ENCODE results near the gene DBH. TPM values are rescaled to one million over a fixed set of nuclear protein-coding genes. Genes with fewer than 3 reads are reported as not detected.

Gene DBH
- total RNA-seq, 1 donor from 2014 or later = not detected

DNA sequence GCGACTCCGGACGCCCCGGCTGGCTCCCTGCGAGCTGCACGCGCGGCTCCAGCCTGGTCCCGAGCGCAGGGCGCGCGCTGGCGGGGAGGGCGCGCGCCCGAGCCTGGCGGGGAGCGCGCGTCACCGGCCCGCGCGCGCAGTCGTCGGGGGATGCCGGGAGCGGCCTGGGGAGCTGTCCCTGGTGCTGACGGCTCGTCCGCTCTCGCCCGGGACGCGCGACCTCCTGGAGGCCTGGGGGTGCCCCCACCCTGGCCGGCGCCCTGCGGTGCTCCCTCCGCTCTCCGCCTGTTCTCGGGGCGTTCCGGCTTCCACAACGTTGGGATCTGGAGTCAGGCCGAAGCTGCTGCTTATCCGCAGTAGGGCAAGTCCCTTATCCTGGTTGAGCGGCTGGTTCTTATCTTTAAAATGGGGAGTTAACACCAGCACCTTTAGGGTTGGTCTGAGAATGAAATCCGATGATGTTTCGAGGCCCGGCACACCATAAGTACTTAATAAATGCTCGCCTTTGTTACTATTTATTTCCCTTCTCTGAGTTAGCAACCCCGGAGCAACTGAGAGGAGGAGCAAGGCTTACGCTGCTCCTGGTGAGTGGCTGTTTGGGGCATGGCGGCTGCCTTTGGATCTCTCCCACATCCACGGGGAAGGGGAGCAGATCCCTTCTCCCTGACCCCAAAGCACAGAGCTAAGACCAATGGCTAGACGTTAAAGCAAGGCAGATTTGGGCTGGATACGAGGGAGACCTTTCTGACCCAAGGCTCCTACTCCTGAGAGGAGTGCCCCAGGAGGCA lies 26.7 kb upstream of the DBH start, which contains the start of gene FAM163B:
Gene FAM163B (minus strand): TSS at position 79 of the 788 bp plus-strand sequence. CDS start 29,166 bp downstream, outside the sequence.
- Histone ChIP-seq H3K27ac (ENCODE audit: low read depth, low read length) (no peak within 1 kb of the TSS), H3K4me1 (ENCODE audit: control insufficient read depth in 3 of 3, insufficient read depth in 3 of 3, low read length in 3 of 3) (no peaks in the 10 kb centered on the region), H3K9me3 (ENCODE audit: control insufficient read depth in 3 of 3, low read length in 3 of 3) (no peaks in the 10 kb centered on the region), H3K4me3 (ENCODE audit: low read length in 3 of 3) (no peak within 1 kb of the TSS), H3K27me3 (ENCODE audit: control insufficient read depth in 3 of 3, insufficient read depth in 3 of 3, low read length in 3 of 3) (peaks cover 79 to 93% (median 83%) of the 10 kb centered on the region in 3 donors), H3K36me3 (ENCODE audit: control insufficient read depth in 3 of 3, insufficient read depth in 3 of 3, low read length in 3 of 3) (no peaks in the 10 kb centered on the region), H3K9ac (ENCODE audit: low read depth in 1 of 3, low read length in 3 of 3) (no peak within 1 kb of the TSS)

DNA sequence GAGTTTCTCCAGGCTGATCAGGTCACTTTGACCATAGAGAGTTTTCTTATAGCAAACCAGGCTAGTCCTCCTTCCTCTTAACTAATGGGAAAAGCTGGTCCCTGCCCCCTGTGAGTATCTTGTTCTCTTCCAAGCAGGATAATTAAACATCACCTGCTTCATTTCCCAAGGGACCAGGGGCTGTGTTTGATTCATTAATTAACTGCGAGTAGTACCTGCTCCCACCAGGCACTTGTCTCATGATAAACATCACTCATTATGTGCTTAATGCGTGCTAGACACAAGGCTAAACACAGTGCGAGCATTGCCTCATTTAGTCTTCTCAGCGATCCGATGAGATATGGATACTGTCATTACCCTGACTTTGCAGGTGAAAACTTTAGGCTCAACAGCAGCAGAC lies 25.3 kb upstream of the DBH start:
- no peak overlapping the region for H3K9ac ChIP-seq (ENCODE audit: low read depth in 1 of 3, low read length in 3 of 3)
- H3K27me3 ChIP-seq (ENCODE audit: control insufficient read depth in 3 of 3, insufficient read depth in 3 of 3, low read length in 3 of 3) = peaks cover 79 to 93% (median 83%) of the 10 kb centered on the region in 3 donors
- H3K36me3 ChIP-seq (ENCODE audit: control insufficient read depth in 3 of 3, insufficient read depth in 3 of 3, low read length in 3 of 3) = no peaks in the 10 kb centered on the region
- H3K4me1 ChIP-seq (ENCODE audit: control insufficient read depth in 3 of 3, insufficient read depth in 3 of 3, low read length in 3 of 3) = no peaks in the 10 kb centered on the region
- no peaks in the 10 kb centered on the region for H3K9me3 ChIP-seq (ENCODE audit: control insufficient read depth in 3 of 3, low read length in 3 of 3)
- H3K4me3 ChIP-seq (ENCODE audit: low read length in 3 of 3) = no peak overlapping the region
- no peak overlapping the region for H3K27ac ChIP-seq (ENCODE audit: low read depth, low read length)

DNA sequence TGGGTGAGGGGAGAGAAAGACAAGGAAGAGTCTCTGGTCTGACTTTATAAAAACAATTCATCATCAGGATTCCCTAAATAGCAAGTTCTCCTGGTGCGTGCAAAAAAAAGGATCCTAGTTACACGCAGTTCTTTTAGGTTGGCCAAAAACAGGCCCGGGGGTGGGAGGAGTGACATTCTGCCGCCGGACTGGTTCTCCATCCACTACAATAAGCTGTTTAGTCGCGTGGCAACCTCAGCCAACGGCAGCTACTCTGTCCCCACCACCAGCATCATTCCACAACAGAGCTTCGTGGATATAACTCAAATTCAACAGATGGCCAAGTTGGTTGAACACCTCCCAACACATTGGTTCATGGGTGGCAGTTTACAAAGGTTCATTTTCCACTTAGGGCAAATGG lies 24.1 kb upstream of the DBH start:
- no peaks in the 10 kb centered on the region for H3K4me1 ChIP-seq (ENCODE audit: control insufficient read depth in 3 of 3, insufficient read depth in 3 of 3, low read length in 3 of 3)
- H3K4me3 ChIP-seq (ENCODE audit: low read length in 3 of 3) = no peak overlapping the region
- no peaks in the 10 kb centered on the region for H3K36me3 ChIP-seq (ENCODE audit: control insufficient read depth in 3 of 3, insufficient read depth in 3 of 3, low read length in 3 of 3)
- no peak overlapping the region for H3K27ac ChIP-seq (ENCODE audit: low read depth, low read length)
- peaks cover 77 to 92% (median 84%) of the 10 kb centered on the region in 3 donors for H3K27me3 ChIP-seq (ENCODE audit: control insufficient read depth in 3 of 3, insufficient read depth in 3 of 3, low read length in 3 of 3)
- no peak overlapping the region for H3K9ac ChIP-seq (ENCODE audit: low read depth in 1 of 3, low read length in 3 of 3)
- no peaks in the 10 kb centered on the region for H3K9me3 ChIP-seq (ENCODE audit: control insufficient read depth in 3 of 3, low read length in 3 of 3)

DNA sequence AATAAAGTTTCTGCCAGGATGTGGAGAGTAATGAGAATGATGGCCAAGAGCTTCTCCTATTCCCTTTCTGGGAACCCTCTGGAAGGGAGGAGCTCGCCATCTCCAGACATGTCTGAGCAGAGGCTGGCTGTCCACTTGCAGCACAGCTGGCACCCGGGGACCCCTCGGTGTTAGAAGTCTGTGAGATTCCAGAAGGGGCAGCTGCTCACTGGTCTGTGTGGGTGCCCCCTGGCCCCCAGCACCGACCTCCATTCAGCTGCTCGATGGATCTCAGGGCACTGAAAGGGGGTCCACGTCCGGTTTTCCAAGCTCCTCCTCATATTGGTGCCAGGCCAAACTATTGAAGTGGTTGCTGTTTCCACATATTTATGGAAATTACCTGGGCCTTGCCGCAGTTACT lies 23.3 kb upstream of the DBH start:
- peaks cover 77 to 92% (median 84%) of the 10 kb centered on the region in 3 donors for H3K27me3 ChIP-seq (ENCODE audit: control insufficient read depth in 3 of 3, insufficient read depth in 3 of 3, low read length in 3 of 3)
- no peak overlapping the region for H3K9ac ChIP-seq (ENCODE audit: low read depth in 1 of 3, low read length in 3 of 3)
- no peak overlapping the region for H3K4me3 ChIP-seq (ENCODE audit: low read length in 3 of 3)
- no peaks in the 10 kb centered on the region for H3K9me3 ChIP-seq (ENCODE audit: control insufficient read depth in 3 of 3, low read length in 3 of 3)
- H3K36me3 ChIP-seq (ENCODE audit: control insufficient read depth in 3 of 3, insufficient read depth in 3 of 3, low read length in 3 of 3) = no peaks in the 10 kb centered on the region
- no peak overlapping the region for H3K27ac ChIP-seq (ENCODE audit: low read depth, low read length)
- H3K4me1 ChIP-seq (ENCODE audit: control insufficient read depth in 3 of 3, insufficient read depth in 3 of 3, low read length in 3 of 3) = no peaks in the 10 kb centered on the region

DNA sequence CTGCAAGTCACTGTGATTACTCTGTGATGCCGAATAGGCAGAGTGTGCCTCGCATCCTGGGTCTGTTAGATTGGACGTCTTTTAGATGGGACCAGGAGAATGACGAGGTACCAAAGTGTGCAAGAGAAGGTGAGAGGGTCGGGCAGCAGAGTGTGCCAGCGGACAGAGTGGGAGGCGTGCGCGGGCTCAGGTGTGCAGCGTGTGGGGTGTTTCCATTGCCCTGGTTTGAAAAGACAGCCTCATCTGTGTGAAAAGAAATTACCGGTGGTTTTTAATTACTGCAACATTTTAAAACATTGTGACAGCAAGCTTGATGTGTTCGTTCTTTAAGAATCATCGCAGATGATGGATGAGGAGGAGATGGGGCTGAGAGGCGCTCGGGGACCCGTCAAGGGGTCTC lies 22.7 kb upstream of the DBH start:
- Histone ChIP-seq H3K27me3 (ENCODE audit: control insufficient read depth in 3 of 3, insufficient read depth in 3 of 3, low read length in 3 of 3) (peaks cover 71 to 92% (median 81%) of the 10 kb centered on the region in 3 donors), H3K9ac (ENCODE audit: low read depth in 1 of 3, low read length in 3 of 3) (no peak overlapping the region), H3K36me3 (ENCODE audit: control insufficient read depth in 3 of 3, insufficient read depth in 3 of 3, low read length in 3 of 3) (no peaks in the 10 kb centered on the region), H3K27ac (ENCODE audit: low read depth, low read length) (no peak overlapping the region), H3K9me3 (ENCODE audit: control insufficient read depth in 3 of 3, low read length in 3 of 3) (no peaks in the 10 kb centered on the region), H3K4me1 (ENCODE audit: control insufficient read depth in 3 of 3, insufficient read depth in 3 of 3, low read length in 3 of 3) (no peaks in the 10 kb centered on the region), H3K4me3 (ENCODE audit: low read length in 3 of 3) (no peak overlapping the region)

DNA sequence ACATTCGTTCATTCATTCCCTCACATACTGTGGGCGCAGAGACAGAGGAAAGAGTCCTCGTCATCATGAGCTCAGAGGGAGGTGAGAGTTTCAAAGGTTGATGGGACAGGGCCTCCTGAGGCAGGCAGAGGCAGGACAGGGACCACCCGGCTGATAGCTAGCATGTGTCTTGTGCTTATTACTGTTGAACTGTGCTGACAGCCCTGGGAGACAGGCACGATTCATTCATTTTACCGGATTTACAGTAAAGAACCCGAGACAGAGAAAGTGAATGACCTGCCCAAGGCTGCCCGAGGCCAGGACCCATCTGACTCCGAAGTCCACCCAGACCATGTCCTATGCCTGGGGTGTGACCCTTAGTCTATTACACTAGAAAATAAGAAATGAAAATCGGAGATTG lies 22.1 kb upstream of the DBH start:
- H3K27me3 ChIP-seq (ENCODE audit: control insufficient read depth in 3 of 3, insufficient read depth in 3 of 3, low read length in 3 of 3) = peaks cover 66 to 91% (median 75%) of the 10 kb centered on the region in 3 donors
- H3K9ac ChIP-seq (ENCODE audit: low read depth in 1 of 3, low read length in 3 of 3) = no peak overlapping the region
- no peaks in the 10 kb centered on the region for H3K4me1 ChIP-seq (ENCODE audit: control insufficient read depth in 3 of 3, insufficient read depth in 3 of 3, low read length in 3 of 3)
- no peaks in the 10 kb centered on the region for H3K36me3 ChIP-seq (ENCODE audit: control insufficient read depth in 3 of 3, insufficient read depth in 3 of 3, low read length in 3 of 3)
- H3K9me3 ChIP-seq (ENCODE audit: control insufficient read depth in 3 of 3, low read length in 3 of 3) = no peaks in the 10 kb centered on the region
- H3K4me3 ChIP-seq (ENCODE audit: low read length in 3 of 3) = no peak overlapping the region
- H3K27ac ChIP-seq (ENCODE audit: low read depth, low read length) = no peak overlapping the region

DNA sequence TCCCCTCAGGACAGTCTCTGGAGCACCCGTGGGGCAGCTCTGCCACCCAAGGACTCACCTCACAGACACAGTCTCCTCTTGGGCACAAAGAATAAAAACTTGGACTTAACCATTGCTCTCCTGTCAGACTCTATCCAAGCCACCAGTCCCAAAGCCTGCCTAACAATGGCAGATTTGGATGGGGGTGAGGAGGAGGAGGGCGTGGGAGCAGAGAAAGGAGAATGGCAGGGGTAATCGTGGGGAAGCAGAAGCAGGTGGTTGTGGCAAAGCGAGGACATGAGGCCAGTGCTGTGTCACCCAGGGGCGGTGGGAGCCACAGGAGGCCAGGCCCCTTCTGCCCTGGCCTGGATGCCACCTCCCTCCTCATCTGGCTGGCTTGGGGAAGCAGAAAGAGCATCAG lies 21.5 kb upstream of the DBH start:
- Histone ChIP-seq H3K36me3 (ENCODE audit: control insufficient read depth in 3 of 3, insufficient read depth in 3 of 3, low read length in 3 of 3) (no peaks in the 10 kb centered on the region), H3K4me3 (ENCODE audit: low read length in 3 of 3) (no peak overlapping the region), H3K9ac (ENCODE audit: low read depth in 1 of 3, low read length in 3 of 3) (no peak overlapping the region), H3K4me1 (ENCODE audit: control insufficient read depth in 3 of 3, insufficient read depth in 3 of 3, low read length in 3 of 3) (no peaks in the 10 kb centered on the region), H3K27ac (ENCODE audit: low read depth, low read length) (no peak overlapping the region), H3K27me3 (ENCODE audit: control insufficient read depth in 3 of 3, insufficient read depth in 3 of 3, low read length in 3 of 3) (peaks cover 70 to 89% (median 72%) of the 10 kb centered on the region in 3 donors), H3K9me3 (ENCODE audit: control insufficient read depth in 3 of 3, low read length in 3 of 3) (no peaks in the 10 kb centered on the region)

DNA sequence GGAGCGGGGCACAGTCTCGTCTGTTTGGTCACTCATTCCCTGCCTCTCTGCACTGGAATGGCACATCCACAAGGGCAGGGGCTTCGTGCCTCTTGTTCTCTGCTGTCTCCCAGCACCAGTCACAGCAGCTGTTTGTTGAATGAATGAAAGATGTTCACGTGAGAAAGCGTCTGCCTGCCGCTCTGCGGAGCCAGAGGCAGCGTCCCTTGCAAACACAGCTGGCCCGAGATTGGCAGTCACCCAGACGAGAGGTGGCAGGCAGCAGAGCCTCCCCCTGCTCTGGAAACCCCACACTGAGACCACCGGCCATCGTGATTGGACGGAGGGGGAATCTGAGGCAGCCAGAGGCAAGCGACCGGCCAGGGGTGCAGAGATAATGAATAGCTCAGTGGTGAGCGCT lies 21.0 kb upstream of the DBH start:
- Histone ChIP-seq H3K27ac (ENCODE audit: low read depth, low read length) (no peak overlapping the region), H3K27me3 (ENCODE audit: control insufficient read depth in 3 of 3, insufficient read depth in 3 of 3, low read length in 3 of 3) (peaks cover 67 to 83% (median 71%) of the 10 kb centered on the region in 3 donors), H3K9me3 (ENCODE audit: control insufficient read depth in 3 of 3, low read length in 3 of 3) (no peaks in the 10 kb centered on the region), H3K36me3 (ENCODE audit: control insufficient read depth in 3 of 3, insufficient read depth in 3 of 3, low read length in 3 of 3) (no peaks in the 10 kb centered on the region), H3K9ac (ENCODE audit: low read depth in 1 of 3, low read length in 3 of 3) (no peak overlapping the region), H3K4me1 (ENCODE audit: control insufficient read depth in 3 of 3, insufficient read depth in 3 of 3, low read length in 3 of 3) (no peaks in the 10 kb centered on the region), H3K4me3 (ENCODE audit: low read length in 3 of 3) (no peak overlapping the region)

DNA sequence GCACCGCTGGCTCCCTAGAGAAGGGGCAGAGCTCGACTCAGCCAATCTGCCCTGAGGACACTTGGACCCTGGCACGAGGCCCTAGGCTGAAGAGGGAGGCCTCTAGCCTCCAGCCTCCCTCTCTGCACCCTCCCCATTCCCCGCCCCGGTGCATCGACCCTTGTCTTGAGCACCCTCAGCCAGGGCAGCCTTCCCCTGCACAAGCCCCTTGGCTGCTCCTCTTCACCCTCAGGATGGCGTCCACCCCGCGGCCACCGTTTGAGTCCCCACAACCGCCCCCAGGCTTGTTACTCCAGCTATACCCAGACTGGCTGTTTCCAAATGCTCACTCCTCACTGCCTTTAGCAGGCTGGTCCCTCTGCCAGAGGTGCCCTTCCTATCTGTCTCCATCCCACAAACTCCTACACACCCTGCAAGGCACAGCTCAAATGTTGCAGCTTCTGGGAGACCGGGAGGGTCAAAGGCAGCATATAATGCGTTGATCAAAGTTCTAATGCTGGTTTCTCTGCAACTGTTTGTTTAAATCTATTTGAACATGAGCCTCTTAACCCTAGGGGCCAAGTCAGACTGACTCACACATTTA lies 20.5 kb upstream of the DBH start:
- Histone ChIP-seq H3K36me3 (ENCODE audit: control insufficient read depth in 3 of 3, insufficient read depth in 3 of 3, low read length in 3 of 3) (no peaks in the 10 kb centered on the region), H3K4me3 (ENCODE audit: low read length in 3 of 3) (no peak overlapping the region), H3K9ac (ENCODE audit: low read depth in 1 of 3, low read length in 3 of 3) (no peak overlapping the region), H3K27ac (ENCODE audit: low read depth, low read length) (no peak overlapping the region), H3K27me3 (ENCODE audit: control insufficient read depth in 3 of 3, insufficient read depth in 3 of 3, low read length in 3 of 3) (peaks cover 62 to 78% (median 69%) of the 10 kb centered on the region in 3 donors), H3K9me3 (ENCODE audit: control insufficient read depth in 3 of 3, low read length in 3 of 3) (no peaks in the 10 kb centered on the region), H3K4me1 (ENCODE audit: control insufficient read depth in 3 of 3, insufficient read depth in 3 of 3, low read length in 3 of 3) (no peaks in the 10 kb centered on the region)

DNA sequence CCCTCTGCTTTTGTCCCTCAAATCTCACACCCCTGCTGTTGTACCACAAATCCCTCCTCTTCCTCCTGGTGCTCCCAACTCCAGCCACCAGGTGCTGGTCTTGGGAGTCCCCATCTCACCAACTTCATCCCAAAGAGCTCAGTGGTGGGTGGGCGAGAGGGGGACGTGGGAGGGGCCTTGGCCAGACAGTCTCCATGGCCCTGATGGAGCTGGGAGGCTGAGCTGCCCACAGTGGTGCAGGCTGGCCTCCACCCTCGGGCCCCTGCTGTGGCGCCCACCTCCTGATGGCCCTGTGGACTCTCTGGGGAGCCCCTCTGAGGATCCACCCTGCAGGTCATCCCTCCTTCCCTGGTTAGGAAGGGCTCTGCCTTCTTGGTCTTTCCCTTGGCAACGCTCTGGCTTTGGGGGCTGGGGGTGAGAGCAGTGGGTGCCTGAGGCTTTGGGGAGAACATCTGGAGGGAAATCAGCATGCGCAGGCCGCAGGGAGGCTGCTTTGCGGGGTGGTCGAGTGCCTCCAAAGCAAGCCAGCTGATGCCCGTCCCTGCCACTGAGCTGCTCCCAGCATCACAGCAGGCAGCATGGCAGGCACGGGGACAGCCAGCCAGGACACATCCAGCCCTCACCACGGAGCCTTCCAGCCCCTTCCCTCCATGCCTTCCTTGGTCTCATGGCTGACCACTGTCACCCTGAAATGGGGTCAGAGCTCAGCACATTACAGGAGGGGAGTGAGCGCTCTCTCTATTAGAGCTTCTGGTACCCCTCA lies 19.3 kb upstream of the DBH start:
- no peaks in the 10 kb centered on the region for H3K4me1 ChIP-seq (ENCODE audit: control insufficient read depth in 3 of 3, insufficient read depth in 3 of 3, low read length in 3 of 3)
- no peak overlapping the region for H3K9ac ChIP-seq (ENCODE audit: low read depth in 1 of 3, low read length in 3 of 3)
- peaks cover 60 to 73% (median 65%) of the 10 kb centered on the region in 3 donors for H3K27me3 ChIP-seq (ENCODE audit: control insufficient read depth in 3 of 3, insufficient read depth in 3 of 3, low read length in 3 of 3)
- H3K9me3 ChIP-seq (ENCODE audit: control insufficient read depth in 3 of 3, low read length in 3 of 3) = no peaks in the 10 kb centered on the region
- no peak overlapping the region for H3K4me3 ChIP-seq (ENCODE audit: low read length in 3 of 3)
- H3K36me3 ChIP-seq (ENCODE audit: control insufficient read depth in 3 of 3, insufficient read depth in 3 of 3, low read length in 3 of 3) = no peaks in the 10 kb centered on the region
- no peak overlapping the region for H3K27ac ChIP-seq (ENCODE audit: low read depth, low read length)
